ENCODE measurements around the gene RCN2. TPM values are rescaled to one million over a fixed set of nuclear protein-coding genes. Genes with fewer than 3 reads are reported as not detected.

Gene RCN2
- total and polyA plus RNA-seq, 2 experiments from 2014 or later: 170 to 327 TPM

- no peak for TF ChIP-seq ZNF462 (CRISPR knock-in tag; IDR thresholded peaks at IDR 0.05)
- TF ChIP-seq ZNF331 (CRISPR knock-in tag; IDR thresholded peaks at IDR 0.05; ENCODE audit: low read depth): no peak
- TF ChIP-seq REST (IDR thresholded peaks at IDR 0.05; ENCODE audit: unreplicated experiment): no peak
- no peak for TF ChIP-seq NANOG (IDR thresholded peaks at IDR 0.05; ENCODE audit: borderline replicate concordance)
- no peak for TF ChIP-seq ZNF114 (CRISPR knock-in tag; IDR thresholded peaks at IDR 0.05)
- TF ChIP-seq EZH2 (IDR thresholded peaks at IDR 0.05; ENCODE audit: low read depth, unreplicated experiment): no peak
Measured at GRCh38 chr15:76967067-76967466, 35.5 kb downstream of the RCN2 start (continued).

DNA sequence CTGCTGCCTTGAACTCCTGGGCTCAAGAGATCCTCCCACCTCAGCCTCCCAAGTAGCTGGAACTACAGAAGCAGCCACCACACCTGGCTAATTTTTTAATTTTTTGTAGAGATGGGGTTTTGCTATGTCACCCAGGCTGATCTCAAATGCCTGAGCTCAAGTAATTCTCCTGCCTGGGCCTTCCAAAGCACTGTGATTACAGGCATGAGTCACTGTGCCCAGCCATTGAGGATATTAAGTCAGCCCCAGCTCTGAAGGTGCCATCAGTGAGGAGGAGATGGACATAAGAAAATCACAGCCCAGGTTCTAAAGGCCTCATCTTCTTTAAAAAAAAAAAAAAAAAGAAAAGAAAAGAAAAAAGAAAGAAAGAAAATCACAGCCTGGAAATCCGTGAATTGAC, 36.8 kb downstream of the RCN2 start:
- H3K4me3 Mint-ChIP-seq: no peak overlapping the region
- no peak for TF ChIP-seq EZH2phosphoT487 (IDR thresholded peaks at IDR 0.05; ENCODE audit: unreplicated experiment)
- TF ChIP-seq, protein P1, sequence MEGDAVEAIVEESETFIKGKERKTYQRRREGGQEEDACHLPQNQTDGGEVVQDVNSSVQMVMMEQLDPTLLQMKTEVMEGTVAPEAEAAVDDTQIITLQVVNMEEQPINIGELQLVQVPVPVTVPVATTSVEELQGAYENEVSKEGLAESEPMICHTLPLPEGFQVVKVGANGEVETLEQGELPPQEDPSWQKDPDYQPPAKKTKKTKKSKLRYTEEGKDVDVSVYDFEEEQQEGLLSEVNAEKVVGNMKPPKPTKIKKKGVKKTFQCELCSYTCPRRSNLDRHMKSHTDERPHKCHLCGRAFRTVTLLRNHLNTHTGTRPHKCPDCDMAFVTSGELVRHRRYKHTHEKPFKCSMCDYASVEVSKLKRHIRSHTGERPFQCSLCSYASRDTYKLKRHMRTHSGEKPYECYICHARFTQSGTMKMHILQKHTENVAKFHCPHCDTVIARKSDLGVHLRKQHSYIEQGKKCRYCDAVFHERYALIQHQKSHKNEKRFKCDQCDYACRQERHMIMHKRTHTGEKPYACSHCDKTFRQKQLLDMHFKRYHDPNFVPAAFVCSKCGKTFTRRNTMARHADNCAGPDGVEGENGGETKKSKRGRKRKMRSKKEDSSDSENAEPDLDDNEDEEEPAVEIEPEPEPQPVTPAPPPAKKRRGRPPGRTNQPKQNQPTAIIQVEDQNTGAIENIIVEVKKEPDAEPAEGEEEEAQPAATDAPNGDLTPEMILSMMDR (conservative IDR thresholded peaks at IDR 0.05; ENCODE audit: low read depth in 2 of 2): no peak
- TF ChIP-seq POLR2AphosphoS5 (IDR thresholded peaks at IDR 0.05; ENCODE audit: low read depth): no peak
- no peak for TF ChIP-seq ZNF331 (CRISPR knock-in tag; IDR thresholded peaks at IDR 0.05; ENCODE audit: low read depth)
- no peak for TF ChIP-seq CREB1 (CRISPR knock-in tag; IDR thresholded peaks at IDR 0.05; ENCODE audit: low read depth)
- TF ChIP-seq JUNB (IDR thresholded peaks at IDR 0.05; ENCODE audit: unreplicated experiment): no peak

More for the DNA sequence above, 36.8 kb downstream of the RCN2 start:
- Mint-ChIP-seq H3K27ac (no peak overlapping the region), H3K9me3 (no peaks in the 10 kb centered on the region), H3K36me3 (ENCODE audit: low read depth) (no peaks in the 10 kb centered on the region), H3K27me3 (ENCODE audit: insufficient read depth, low read depth, poor library complexity) (no peaks in the 10 kb centered on the region), H3K4me1 (peaks cover 7% of the 10 kb centered on the region)
- no peak for DNase-seq (ENCODE audit: low spot score)
- no peak for ATAC-seq
- Histone ChIP-seq H3K27me3 (ENCODE audit: insufficient read depth) (no peaks in the 10 kb centered on the region), H3K9me2 (ENCODE audit: insufficient read depth) (no peaks in the 10 kb centered on the region), H3K4me2 (no peak overlapping the region), H3K4me3 (no peak overlapping the region), H3F3A (replicated peaks; ENCODE audit: low read depth) (no peaks in the 10 kb centered on the region), H3K36me3 (ENCODE audit: insufficient read depth) (no peaks in the 10 kb centered on the region), H4K20me1 (replicated peaks; ENCODE audit: insufficient read depth) (no peaks in the 10 kb centered on the region), H3K4me1 (ENCODE audit: insufficient read depth) (0 out of 2 replicates have a peak, but pooled peaks cover 3% of the 10 kb centered on the region), H2AFZ (no peak overlapping the region), H3K27ac (ENCODE audit: low read depth) (no peak overlapping the region), H3K79me2 (replicated peaks; ENCODE audit: insufficient read depth) (no peaks in the 10 kb centered on the region)
